Trophoblast cell (in vitro differentiated cells and primary cell): ENCODE results near the gene PTPN1.

ENCODE experiments used
- DNase-seq, 2 donors: peaks; one replicate each; pipeline ENCODE4 v3.0.0-alpha.2; 2016
- H2AFZ ChIP-seq: 2 replicates; pipeline ENCODE4 v1.6.1; 2013; ENCODE audit warnings: low read length, moderate library complexity, mild to moderate bottlenecking; ENCODE audit not compliant: insufficient read depth, poor library complexity
- H2AK5ac ChIP-seq: 2 replicates; pipeline ENCODE4 v1.6.1; 2013; ENCODE audit warnings: mild to moderate bottlenecking, low read length
- H2BK120ac ChIP-seq: 2 replicates; pipeline ENCODE4 v1.6.1; 2013; ENCODE audit warnings: low read length, mild to moderate bottlenecking, moderate library complexity; ENCODE audit not compliant: insufficient read depth, poor library complexity
- H2BK12ac ChIP-seq: 2 replicates; pipeline ENCODE4 v1.6.1; 2013; ENCODE audit warnings: mild to moderate bottlenecking, low read length, moderate library complexity
- H2BK5ac ChIP-seq: 2 replicates; pipeline ENCODE4 v1.6.1; 2013; ENCODE audit warnings: low read length, low read depth, moderate library complexity, mild to moderate bottlenecking; ENCODE audit not compliant: poor library complexity
- H3K14ac ChIP-seq: 2 replicates; pipeline ENCODE4 v1.6.1; 2013; ENCODE audit warnings: mild to moderate bottlenecking, low read length
- H3K18ac ChIP-seq: 2 replicates; pipeline ENCODE4 v1.6.1; 2013; ENCODE audit warnings: mild to moderate bottlenecking, low read length
- H3K23ac ChIP-seq: 2 replicates; pipeline ENCODE4 v1.6.1; 2013; ENCODE audit warnings: low read length
- H3K27ac ChIP-seq: 2 replicates; pipeline ENCODE4 v1.5.1; 2013; ENCODE audit warnings: low read depth, mild to moderate bottlenecking, inconsistent platforms, low read length, moderate library complexity
- H3K27me3 ChIP-seq: 2 replicates; pipeline ENCODE4 v1.6.1; 2013; ENCODE audit warnings: inconsistent platforms, mild to moderate bottlenecking, low read length, moderate library complexity; ENCODE audit not compliant: insufficient read depth
- H3K36me3 ChIP-seq, 2 experiments: 1 replicate in 1 of 2; 2 replicates in 1 of 2; pipeline ENCODE4 v1.6.1; 2013; ENCODE audit warnings: low read length in 2 of 2, mild to moderate bottlenecking in 2 of 2, moderate library complexity in 1 of 2; ENCODE audit not compliant: insufficient read depth in 2 of 2, control insufficient read depth in 1 of 2
- H3K4ac ChIP-seq: 2 replicates; pipeline ENCODE4 v1.6.1; 2013; ENCODE audit warnings: low read depth, mild to moderate bottlenecking, low read length, moderate library complexity
- H3K4me1 ChIP-seq, 2 experiments: 1 replicate in 1 of 2; 2 replicates in 1 of 2; pipeline ENCODE4 v1.6.1; 2013; ENCODE audit warnings: low read length in 2 of 2, mild to moderate bottlenecking in 2 of 2, moderate library complexity in 1 of 2; ENCODE audit not compliant: insufficient read depth in 2 of 2, control insufficient read depth in 1 of 2
- H3K4me2 ChIP-seq: 2 replicates; pipeline ENCODE4 v1.6.1; 2013; ENCODE audit warnings: inconsistent platforms, mild to moderate bottlenecking, low read length, moderate library complexity
- H3K4me3 ChIP-seq: 2 replicates; pipeline ENCODE4 v1.5.1; 2013; ENCODE audit warnings: mild to moderate bottlenecking, low read depth, low read length, inconsistent platforms
- H3K79me1 ChIP-seq: one replicate; pipeline ENCODE4 v1.6.1; 2013; ENCODE audit warnings: low read length
- H3K79me2 ChIP-seq: 2 replicates; pipeline ENCODE4 v1.6.1; 2013; ENCODE audit warnings: low read length, mild to moderate bottlenecking; ENCODE audit not compliant: control insufficient read depth, insufficient read depth, poor library complexity
- H3K9ac ChIP-seq: 2 replicates; pipeline ENCODE4 v1.6.1; 2013; ENCODE audit warnings: mild to moderate bottlenecking, low read length
- H3K9me3 ChIP-seq: 2 replicates; pipeline ENCODE4 v1.6.1; 2013; ENCODE audit warnings: low read depth, mild to moderate bottlenecking, control low read depth, inconsistent platforms, low read length; ENCODE audit not compliant: insufficient read depth
- H4K12ac ChIP-seq: 2 replicates; pipeline ENCODE4 v1.6.1; 2013; ENCODE audit warnings: low read depth, mild to moderate bottlenecking, low read length, moderate library complexity
- H4K8ac ChIP-seq: 2 replicates; pipeline ENCODE4 v1.6.1; 2013; ENCODE audit warnings: low read depth, mild to moderate bottlenecking, low read length, moderate library complexity
- H4K91ac ChIP-seq: one replicate; pipeline ENCODE4 v1.6.1; 2013; ENCODE audit warnings: low read depth, mild to moderate bottlenecking, low read length, moderate library complexity
- WGBS: extraction: QIAGEN DNeasy Blood & Tissue Kit; methylation state at CpG from one replicate; pipeline ENCODE4 v1.1.7; 2013; ENCODE audit warnings: missing lambda C conversion rate; ENCODE audit not compliant: insufficient read length, insufficient coverage; ENCODE audit errors: extremely low coverage; 5-methylcytosine and 5-hydroxymethylcytosine counted together

The PTPN1 gene

DNA sequence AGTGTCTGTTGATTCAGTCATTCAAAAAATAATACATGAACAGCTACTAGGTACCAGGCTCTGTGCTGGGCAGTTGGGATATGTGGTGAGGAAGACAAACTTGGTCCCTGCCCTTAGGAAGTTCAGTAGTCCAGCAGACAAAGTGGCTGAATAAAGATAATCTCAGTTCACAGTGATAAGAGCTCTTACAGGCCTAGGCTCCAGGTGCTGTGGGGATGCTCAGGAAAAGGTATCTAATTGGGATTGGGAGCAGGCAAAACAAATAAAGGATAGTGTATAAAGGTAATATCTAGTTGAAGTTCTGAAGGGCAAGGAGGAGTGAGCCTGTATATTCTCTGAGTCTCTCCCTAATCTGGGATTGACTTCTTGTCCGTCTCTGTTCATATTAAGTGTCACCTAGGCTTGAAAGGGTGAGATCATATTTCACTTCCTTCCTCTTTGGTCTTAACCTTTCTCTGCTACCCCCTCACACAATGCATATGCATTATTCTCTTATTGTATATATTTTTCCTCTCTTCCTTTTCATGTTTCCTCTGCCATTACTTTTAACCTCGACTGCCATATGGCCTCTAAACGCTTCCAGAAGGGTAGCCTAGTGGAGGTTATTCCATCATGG lies 13.5 kb downstream of the PTPN1 start:
- DNase-seq: no peak
- no peak overlapping the region for H3K27ac ChIP-seq
- no peak overlapping the region for H3K4me2 ChIP-seq
- no peaks in the 10 kb centered on the region for H3K9me3 ChIP-seq
- H4K12ac ChIP-seq: no peak overlapping the region
- no peak overlapping the region for H2BK12ac ChIP-seq
- peaks cover 5% of the 10 kb centered on the region for H3K79me2 ChIP-seq
- peaks cover 2% of the 10 kb centered on the region for H3K79me1 ChIP-seq
- peaks cover 6 to 9% of the 10 kb centered on the region in 2 experiments for H3K4me1 ChIP-seq
- H2BK5ac ChIP-seq: no peak overlapping the region
- H2AK5ac ChIP-seq: no peak overlapping the region
- no peak overlapping the region for H2BK120ac ChIP-seq
- H3K27me3 ChIP-seq: no peaks in the 10 kb centered on the region
- no CpG with 5 or more reads among the region's 3 CpGs for WGBS
- no peak overlapping the region for H2AFZ ChIP-seq
- H3K9ac ChIP-seq: no peak overlapping the region
- H3K23ac ChIP-seq: no peak overlapping the region
- no peak overlapping the region for H3K14ac ChIP-seq
- H3K36me3 ChIP-seq: peaks cover 2% of the 10 kb centered on the region in 2 experiments
- no peak overlapping the region for H4K91ac ChIP-seq
- H3K18ac ChIP-seq: no peak overlapping the region
- H3K4ac ChIP-seq: no peak overlapping the region
- no peak overlapping the region for H3K4me3 ChIP-seq
- H4K8ac ChIP-seq: no peak overlapping the region

GRCh38 chr20:50525681-50526080 lies 15.5 kb downstream of the PTPN1 start:
- Histone ChIP-seq H3K14ac (no peak overlapping the region), H3K27ac (no peak overlapping the region), H3K79me2 (peaks cover 5% of the 10 kb centered on the region), H3K18ac (no peak overlapping the region), H4K12ac (no peak overlapping the region), H2BK120ac (no peak overlapping the region), H2BK12ac (no peak overlapping the region), H4K8ac (no peak overlapping the region), H3K4me3 (no peak overlapping the region), H3K9me3 (no peaks in the 10 kb centered on the region), H3K4ac (no peak overlapping the region), H3K79me1 (peaks cover 2% of the 10 kb centered on the region), H2AK5ac (no peak overlapping the region), H3K23ac (no peak overlapping the region), H3K4me2 (no peak overlapping the region), H4K91ac (no peak overlapping the region), H3K36me3 (peaks cover 0 to 2% of the 10 kb centered on the region in 2 experiments), H2AFZ (no peak overlapping the region), H3K9ac (no peak overlapping the region), H2BK5ac (no peak overlapping the region), H3K27me3 (no peaks in the 10 kb centered on the region), H3K4me1 (peaks cover 6 to 12% of the 10 kb centered on the region in 2 experiments)
- no peak for DNase-seq
- no CpG with 5 or more reads among the region's 4 CpGs for WGBS

DNA sequence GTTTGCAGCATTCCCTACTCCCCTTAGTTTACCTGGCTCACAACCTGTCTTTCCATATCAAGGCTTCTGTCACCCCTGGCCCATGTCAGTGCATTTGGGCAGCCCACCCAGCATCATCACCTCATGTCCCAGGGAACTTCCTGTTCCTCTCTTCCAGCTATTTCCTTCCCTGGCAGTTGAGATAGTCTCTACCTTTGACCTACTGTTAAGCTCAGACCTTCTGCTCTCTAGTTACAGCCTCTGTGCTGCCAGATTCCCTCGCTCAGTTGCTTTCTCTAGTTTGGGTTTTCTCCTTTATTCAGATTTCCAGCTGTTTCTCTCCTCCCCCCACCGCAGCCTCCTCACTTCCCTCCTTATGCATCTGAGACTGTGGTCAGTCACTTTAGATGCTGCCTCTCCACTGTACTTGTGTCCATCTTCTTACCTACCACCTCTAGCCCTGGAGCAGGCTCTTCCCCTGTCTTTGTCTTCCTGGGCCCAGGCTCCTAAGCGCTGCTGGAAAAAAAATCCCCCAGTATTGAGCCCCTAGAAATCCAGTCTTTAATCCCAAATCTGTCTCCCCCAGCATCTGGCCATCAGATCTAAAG lies 16.3 kb downstream of the PTPN1 start:
- Histone ChIP-seq H4K12ac (no peak overlapping the region), H3K4ac (no peak overlapping the region), H2BK5ac (no peak overlapping the region), H3K18ac (no peak overlapping the region), H2BK120ac (no peak overlapping the region), H3K79me1 (peaks cover 2% of the 10 kb centered on the region), H3K36me3 (peaks cover 0 to 2% of the 10 kb centered on the region in 2 experiments), H3K4me3 (no peak overlapping the region), H3K27me3 (no peaks in the 10 kb centered on the region), H3K27ac (no peak overlapping the region), H3K9me3 (no peaks in the 10 kb centered on the region), H3K14ac (no peak overlapping the region), H3K23ac (no peak overlapping the region), H2AK5ac (no peak overlapping the region), H3K4me1 (peaks cover 8 to 12% of the 10 kb centered on the region in 2 experiments), H3K79me2 (peaks cover 6% of the 10 kb centered on the region), H3K9ac (no peak overlapping the region), H2BK12ac (no peak overlapping the region), H4K91ac (no peak overlapping the region), H4K8ac (no peak overlapping the region), H3K4me2 (no peak overlapping the region), H2AFZ (no peak overlapping the region)
- WGBS: no CpG with 5 or more reads among the region's 3 CpGs
- no peak for DNase-seq

DNA sequence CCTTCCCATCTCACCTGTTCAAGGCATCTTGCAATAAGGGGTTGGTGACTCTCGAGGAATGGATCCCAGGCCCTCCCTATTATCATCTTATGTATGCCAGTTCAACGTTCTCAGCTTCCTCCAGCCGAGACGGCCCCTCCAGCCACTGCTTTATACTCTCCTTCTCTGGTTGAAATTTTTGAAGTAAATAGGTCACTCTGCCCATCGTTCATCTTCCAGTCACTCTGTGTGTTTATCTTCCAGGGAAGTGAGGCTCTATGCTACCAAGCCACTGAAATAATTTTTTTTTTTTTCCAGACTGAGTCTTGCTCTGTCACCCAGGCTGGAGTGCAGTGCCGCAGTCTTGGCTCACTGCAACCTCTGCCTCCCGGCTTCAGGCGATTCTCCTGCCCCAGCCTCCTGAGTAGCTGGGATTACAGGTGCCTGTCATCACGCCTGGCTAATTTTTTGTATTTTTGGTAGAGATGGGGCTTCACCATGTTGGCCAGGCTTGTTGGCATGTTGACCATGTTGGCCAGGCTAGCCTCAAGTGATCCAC lies 17.0 kb downstream of the PTPN1 start:
- no peak overlapping the region for H2BK120ac ChIP-seq
- H3K79me1 ChIP-seq: peaks cover 2% of the 10 kb centered on the region
- H4K91ac ChIP-seq: no peak overlapping the region
- H3K4me3 ChIP-seq: no peak overlapping the region
- H3K36me3 ChIP-seq: no peaks in the 10 kb centered on the region
- no peak overlapping the region for H3K18ac ChIP-seq
- H2AK5ac ChIP-seq: no peak overlapping the region
- H4K8ac ChIP-seq: no peak overlapping the region
- no peak overlapping the region for H3K23ac ChIP-seq
- H3K27ac ChIP-seq: no peak overlapping the region
- no CpG with 5 or more reads among the region's 9 CpGs for WGBS
- H2AFZ ChIP-seq: no peak overlapping the region
- H3K27me3 ChIP-seq: no peaks in the 10 kb centered on the region
- no peak overlapping the region for H3K4me2 ChIP-seq
- H3K9ac ChIP-seq: no peak overlapping the region
- H4K12ac ChIP-seq: no peak overlapping the region
- H2BK5ac ChIP-seq: no peak overlapping the region
- H3K9me3 ChIP-seq: no peaks in the 10 kb centered on the region
- DNase-seq: no peak
- no peak overlapping the region for H3K4ac ChIP-seq
- H2BK12ac ChIP-seq: no peak overlapping the region
- H3K4me1 ChIP-seq: peaks cover 8 to 15% of the 10 kb centered on the region in 2 experiments
- H3K79me2 ChIP-seq: peaks cover 7% of the 10 kb centered on the region
- H3K14ac ChIP-seq: no peak overlapping the region
